Measurements from ENCODE around the gene RNF183.

DNA sequence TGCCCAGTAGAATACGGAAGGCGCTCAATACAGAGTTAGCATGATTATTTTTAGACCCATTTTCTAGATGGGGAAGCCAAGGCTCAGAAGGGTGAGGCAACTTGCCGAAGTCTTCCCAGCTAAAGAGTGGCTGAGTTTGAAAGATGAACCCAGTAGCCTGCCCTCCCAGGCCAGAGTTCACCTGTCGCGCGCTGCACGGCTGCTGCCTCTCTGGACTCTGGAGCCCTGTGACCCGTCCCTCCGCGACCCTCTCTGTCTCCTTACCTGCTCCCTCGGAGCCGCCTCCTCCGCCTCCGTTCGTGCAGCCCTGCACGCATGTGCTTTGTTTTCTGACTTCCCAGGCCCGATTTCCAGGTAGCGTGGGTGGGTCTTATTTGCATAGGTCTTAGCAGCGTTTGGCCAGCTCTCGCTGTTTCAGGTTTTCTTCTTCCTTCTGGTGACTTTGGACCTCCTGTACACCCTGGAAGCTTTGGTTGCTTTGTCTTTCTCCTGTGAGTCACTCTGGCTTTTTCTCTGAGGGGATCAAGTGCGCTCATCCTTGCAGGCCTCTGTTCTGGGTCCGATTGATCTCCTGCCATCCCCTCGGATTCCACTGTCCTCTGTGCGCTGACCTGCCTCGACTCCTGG lies at the start of gene RNF183:
- no peak for TF ChIP-seq EZH2 (IDR thresholded peaks at IDR 0.05; ENCODE audit: low read length, missing control alignments)
- TF ChIP-seq, protein P1, sequence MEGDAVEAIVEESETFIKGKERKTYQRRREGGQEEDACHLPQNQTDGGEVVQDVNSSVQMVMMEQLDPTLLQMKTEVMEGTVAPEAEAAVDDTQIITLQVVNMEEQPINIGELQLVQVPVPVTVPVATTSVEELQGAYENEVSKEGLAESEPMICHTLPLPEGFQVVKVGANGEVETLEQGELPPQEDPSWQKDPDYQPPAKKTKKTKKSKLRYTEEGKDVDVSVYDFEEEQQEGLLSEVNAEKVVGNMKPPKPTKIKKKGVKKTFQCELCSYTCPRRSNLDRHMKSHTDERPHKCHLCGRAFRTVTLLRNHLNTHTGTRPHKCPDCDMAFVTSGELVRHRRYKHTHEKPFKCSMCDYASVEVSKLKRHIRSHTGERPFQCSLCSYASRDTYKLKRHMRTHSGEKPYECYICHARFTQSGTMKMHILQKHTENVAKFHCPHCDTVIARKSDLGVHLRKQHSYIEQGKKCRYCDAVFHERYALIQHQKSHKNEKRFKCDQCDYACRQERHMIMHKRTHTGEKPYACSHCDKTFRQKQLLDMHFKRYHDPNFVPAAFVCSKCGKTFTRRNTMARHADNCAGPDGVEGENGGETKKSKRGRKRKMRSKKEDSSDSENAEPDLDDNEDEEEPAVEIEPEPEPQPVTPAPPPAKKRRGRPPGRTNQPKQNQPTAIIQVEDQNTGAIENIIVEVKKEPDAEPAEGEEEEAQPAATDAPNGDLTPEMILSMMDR (conservative IDR thresholded peaks at IDR 0.05 in 1 of 2, IDR thresholded peaks at IDR 0.05 in 1 of 2; ENCODE audit: low read depth in 1 of 2, low read length in 2 of 2) = no peak
